Adipocyte (in vitro differentiated cells): Measurements from ENCODE around the gene MBOAT2.
"Not testable (repeated sequence)": the region's sequence is repeated elsewhere in the genome, so short reads cannot be mapped to it uniquely, and the experiment has no call there.

ENCODE experiments used
- DNase-seq: peaks from one replicate; pipeline ENCODE4 v3.0.0-alpha.2; 2015; ENCODE audit warnings: low read depth
- H3K27me3 ChIP-seq: replicated peaks from 2 replicates; pipeline ENCODE4 v1.7.0; 2013; ENCODE audit warnings: mild to moderate bottlenecking, low read length, moderate library complexity; ENCODE audit not compliant: control insufficient read depth, insufficient read depth
- H3K36me3 ChIP-seq: 2 replicates; pipeline ENCODE4 v1.7.0; 2013; ENCODE audit warnings: low read length, mild to moderate bottlenecking, moderate library complexity; ENCODE audit not compliant: control insufficient read depth, insufficient read depth, severe bottlenecking
- H3K4me1 ChIP-seq: 2 replicates; pipeline ENCODE4 v1.7.0; 2013; ENCODE audit warnings: mild to moderate bottlenecking, low read length, moderate library complexity; ENCODE audit not compliant: control insufficient read depth, insufficient read depth
- H3K4me3 ChIP-seq: 2 replicates; pipeline ENCODE4 v1.7.0; 2013; ENCODE audit warnings: mild to moderate bottlenecking, low read length, moderate library complexity
- H3K9ac ChIP-seq: 2 replicates; pipeline ENCODE4 v1.7.0; 2013; ENCODE audit warnings: mild to moderate bottlenecking, low read length, moderate library complexity
- H3K9me3 ChIP-seq: 2 replicates; pipeline ENCODE4 v1.7.0; 2013; ENCODE audit warnings: mild to moderate bottlenecking, low read length, moderate library complexity; ENCODE audit not compliant: control insufficient read depth

The MBOAT2 gene

DNA sequence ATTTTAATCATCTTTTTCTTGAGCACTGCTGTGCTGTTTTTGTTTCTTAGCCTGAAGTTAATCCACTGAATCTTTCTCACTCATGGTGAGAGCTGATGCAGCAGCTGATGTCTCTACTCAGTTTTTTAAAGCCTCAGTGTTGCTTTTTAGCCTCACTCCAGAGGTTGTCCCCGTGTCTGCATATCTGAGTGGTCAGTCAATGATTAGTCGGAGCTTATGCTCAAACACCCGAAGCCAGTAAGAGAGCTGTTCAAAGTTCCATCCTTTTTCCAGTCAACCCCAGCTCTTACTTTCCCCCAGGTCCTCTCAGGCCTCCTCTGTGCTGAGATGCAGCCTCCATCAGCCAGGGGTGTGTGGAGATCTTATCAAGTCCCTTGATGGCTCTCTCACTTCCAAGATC lies 81.1 kb downstream of the MBOAT2 start:
- no peaks in the 10 kb centered on the region for H3K36me3 ChIP-seq
- H3K9ac ChIP-seq, result no peak overlapping the region
- no peaks in the 10 kb centered on the region for H3K27me3 ChIP-seq
- H3K4me3 ChIP-seq, result no peak overlapping the region
- DNase-seq, result peak; percentile 0
- H3K4me1 ChIP-seq, result no peaks in the 10 kb centered on the region
- no peaks in the 10 kb centered on the region for H3K9me3 ChIP-seq

DNA sequence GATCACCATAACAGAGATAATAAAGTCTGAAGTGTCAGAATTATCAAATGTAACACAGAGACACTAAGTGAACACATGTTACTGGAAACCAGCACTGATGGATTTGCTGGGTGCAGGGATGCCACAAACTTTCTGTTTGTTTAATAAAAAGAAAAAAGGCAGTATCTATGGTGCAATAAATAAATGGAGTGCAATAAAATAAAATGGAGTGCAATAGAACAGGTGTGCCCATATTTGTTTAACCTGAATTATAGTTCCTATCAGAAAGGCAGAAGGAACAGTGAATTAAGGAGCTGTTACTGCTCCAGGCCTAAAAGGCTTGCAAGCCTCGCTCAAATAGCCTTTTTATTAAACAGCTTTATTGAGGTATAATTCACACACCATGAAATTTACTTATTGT lies 85.1 kb downstream of the MBOAT2 start:
- H3K9ac ChIP-seq, result no peak overlapping the region
- H3K9me3 ChIP-seq, result no peaks in the 10 kb centered on the region
- H3K27me3 ChIP-seq, result no peaks in the 10 kb centered on the region
- no peaks in the 10 kb centered on the region for H3K36me3 ChIP-seq
- H3K4me1 ChIP-seq, result no peaks in the 10 kb centered on the region
- DNase-seq, result no peak
- H3K4me3 ChIP-seq, result no peak overlapping the region

DNA sequence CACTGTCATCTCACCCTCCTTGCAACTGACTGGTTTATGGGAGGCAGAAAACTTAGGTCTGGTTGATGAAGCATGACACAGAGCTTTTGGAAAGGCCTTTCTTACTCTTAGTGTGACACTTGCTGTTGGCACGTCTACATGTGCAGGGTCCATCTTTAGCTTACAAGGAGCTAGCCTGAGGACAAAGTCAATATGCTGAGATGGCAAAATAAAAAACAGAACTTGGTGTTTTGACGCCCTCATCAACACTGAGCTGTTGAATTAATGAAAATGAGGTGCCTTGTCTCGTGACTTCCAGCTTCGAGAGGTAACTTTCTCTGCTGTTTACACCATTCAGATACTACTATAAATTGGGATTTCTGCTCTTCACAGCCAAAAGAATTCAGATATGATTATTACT lies 87.5 kb downstream of the MBOAT2 start:
- Histone ChIP-seq H3K4me3 (no peak overlapping the region), H3K9ac (no peak overlapping the region), H3K4me1 (no peaks in the 10 kb centered on the region), H3K36me3 (no peaks in the 10 kb centered on the region), H3K9me3 (no peaks in the 10 kb centered on the region), H3K27me3 (no peaks in the 10 kb centered on the region)
- no peak for DNase-seq

DNA sequence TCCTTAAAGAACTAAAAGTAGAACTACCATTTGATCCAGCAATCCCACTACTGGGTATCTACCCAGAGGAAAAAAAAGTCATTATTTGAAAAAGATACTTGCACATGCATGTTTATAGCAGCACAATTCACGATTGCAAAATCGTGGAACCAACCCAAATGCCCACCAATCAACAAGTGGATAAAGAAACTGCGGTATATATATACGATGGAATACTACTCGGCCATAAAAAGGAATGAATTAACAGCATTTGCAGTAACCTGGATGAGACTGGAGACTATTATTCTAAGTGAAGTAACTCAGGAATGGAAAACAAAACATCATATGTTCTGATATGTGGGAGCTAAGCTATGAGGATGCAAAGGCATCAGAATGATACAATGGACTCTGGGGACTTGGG lies 89.7 kb downstream of the MBOAT2 start:
- not testable (repeated sequence) for H3K36me3 ChIP-seq, H3K9ac ChIP-seq, DNase-seq, H3K4me1 ChIP-seq, H3K4me3 ChIP-seq, H3K9me3 ChIP-seq, H3K27me3 ChIP-seq

DNA sequence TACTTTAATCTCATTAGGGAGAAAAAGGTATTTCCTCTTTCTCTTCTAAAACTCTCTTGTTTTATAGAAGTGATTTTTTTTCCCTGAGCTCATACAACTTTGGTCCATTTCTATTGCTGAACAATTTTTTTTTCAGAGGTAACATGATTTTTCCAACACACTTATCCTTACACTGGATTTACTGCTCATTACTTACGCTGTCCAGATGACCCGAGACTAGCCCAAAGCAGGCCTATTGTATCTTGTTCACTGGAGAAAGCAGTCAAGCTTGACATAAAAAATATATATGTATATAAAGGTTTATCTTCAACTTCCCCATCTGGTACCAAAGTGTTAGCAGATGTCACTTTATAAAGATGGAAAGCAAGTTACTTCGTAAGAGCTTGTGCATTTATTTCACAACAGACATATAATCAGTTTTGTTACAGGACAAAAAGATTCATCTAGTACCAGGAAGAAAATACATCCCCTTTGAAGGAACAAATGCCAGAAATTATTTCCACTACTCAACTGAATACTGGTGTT lies 95.7 kb downstream of the MBOAT2 start:
- Histone ChIP-seq H3K4me3 (no peak overlapping the region), H3K9ac (no peak overlapping the region), H3K9me3 (peaks cover 9% of the 10 kb centered on the region), H3K4me1 (no peaks in the 10 kb centered on the region), H3K36me3 (peaks cover 5% of the 10 kb centered on the region), H3K27me3 (no peaks in the 10 kb centered on the region)
- DNase-seq, result no peak

DNA sequence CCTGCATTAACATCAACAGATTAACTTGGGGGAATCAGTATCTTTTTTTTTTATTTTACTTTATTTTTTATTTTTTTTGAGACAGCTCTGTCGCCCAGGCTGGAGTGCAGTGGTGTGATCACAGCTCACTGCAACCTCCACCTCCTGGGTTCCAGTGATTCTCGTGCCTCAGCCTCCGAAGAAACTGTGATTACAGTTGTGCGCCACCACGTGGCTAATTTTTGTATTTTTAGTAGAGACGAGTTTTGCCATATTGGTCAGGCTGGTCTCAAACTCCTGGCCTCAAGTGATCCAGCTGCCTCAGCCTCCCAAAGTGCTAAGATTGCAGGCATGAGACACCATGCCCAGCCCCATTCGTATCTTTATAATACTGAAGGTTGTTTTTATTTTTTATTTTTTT lies 99.6 kb downstream of the MBOAT2 start:
- not testable (repeated sequence) for H3K4me3 ChIP-seq, H3K9me3 ChIP-seq, H3K4me1 ChIP-seq, H3K9ac ChIP-seq, H3K36me3 ChIP-seq, H3K27me3 ChIP-seq, DNase-seq

DNA sequence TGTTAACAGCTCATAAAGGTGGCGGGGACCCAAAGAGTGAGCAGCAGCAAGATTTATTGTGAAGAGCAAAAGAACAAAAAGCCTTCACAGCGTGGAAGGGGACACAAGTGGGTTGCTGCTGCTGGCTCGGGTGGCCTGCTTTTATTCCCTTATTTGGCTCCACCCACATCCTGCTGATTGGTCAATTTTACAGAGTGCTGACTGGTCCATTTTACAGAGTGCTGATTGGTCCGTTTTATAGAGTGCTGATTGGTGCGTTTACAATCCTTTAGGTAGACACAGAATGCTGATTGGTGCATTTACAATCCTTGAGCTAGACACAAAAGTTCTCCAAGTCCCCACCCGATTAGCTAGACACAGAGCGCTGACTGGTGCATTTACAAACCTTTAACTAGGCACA lies 100.7 kb downstream of the MBOAT2 start:
- not testable (repeated sequence) for H3K9ac ChIP-seq, DNase-seq, H3K4me3 ChIP-seq, H3K36me3 ChIP-seq, H3K27me3 ChIP-seq, H3K4me1 ChIP-seq, H3K9me3 ChIP-seq

DNA sequence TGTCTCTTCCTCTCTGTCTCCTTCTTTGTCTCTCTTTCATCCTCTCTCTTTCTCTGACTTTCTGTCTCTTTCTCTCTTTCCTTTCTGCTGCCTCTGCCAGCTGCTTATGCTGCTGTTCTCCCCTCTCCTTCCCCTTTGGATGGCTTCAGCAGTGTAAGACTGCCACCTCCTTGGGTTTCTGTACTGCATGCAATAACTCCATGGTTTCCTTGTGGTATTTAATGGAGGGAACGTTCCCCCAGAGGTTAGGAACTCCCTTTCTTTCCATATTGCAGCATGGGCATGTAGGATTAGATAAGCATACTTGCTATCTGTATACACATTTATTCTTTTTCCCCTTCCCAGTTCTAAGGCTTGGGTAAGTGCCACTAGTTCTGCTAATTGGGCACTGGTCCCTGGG lies 106.3 kb downstream of the MBOAT2 start:
- not testable (repeated sequence) for H3K36me3 ChIP-seq, H3K27me3 ChIP-seq, DNase-seq, H3K4me1 ChIP-seq, H3K4me3 ChIP-seq, H3K9me3 ChIP-seq, H3K9ac ChIP-seq

DNA sequence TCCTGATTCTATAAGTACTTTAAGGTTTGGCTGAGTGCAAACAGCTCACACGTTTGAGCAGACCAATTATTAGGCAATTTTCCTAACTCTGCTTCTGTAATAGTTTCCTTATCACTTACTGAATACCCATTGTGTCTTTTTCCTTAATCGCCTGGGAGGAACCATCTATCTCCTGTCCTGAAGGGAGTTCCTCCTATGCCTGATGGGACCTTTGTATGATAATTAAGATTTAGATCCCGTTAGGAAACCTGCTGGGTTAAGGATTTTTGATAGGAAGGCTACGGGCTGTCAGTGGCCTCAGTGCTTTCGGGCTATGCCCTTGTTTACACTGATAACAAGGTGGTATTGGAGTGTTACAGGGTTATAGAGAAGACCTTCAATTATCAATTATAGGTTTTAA lies 106.8 kb downstream of the MBOAT2 start:
- H3K27me3 ChIP-seq, H3K9ac ChIP-seq, H3K4me3 ChIP-seq, DNase-seq, H3K36me3 ChIP-seq, H3K9me3 ChIP-seq, H3K4me1 ChIP-seq: not testable (repeated sequence)

DNA sequence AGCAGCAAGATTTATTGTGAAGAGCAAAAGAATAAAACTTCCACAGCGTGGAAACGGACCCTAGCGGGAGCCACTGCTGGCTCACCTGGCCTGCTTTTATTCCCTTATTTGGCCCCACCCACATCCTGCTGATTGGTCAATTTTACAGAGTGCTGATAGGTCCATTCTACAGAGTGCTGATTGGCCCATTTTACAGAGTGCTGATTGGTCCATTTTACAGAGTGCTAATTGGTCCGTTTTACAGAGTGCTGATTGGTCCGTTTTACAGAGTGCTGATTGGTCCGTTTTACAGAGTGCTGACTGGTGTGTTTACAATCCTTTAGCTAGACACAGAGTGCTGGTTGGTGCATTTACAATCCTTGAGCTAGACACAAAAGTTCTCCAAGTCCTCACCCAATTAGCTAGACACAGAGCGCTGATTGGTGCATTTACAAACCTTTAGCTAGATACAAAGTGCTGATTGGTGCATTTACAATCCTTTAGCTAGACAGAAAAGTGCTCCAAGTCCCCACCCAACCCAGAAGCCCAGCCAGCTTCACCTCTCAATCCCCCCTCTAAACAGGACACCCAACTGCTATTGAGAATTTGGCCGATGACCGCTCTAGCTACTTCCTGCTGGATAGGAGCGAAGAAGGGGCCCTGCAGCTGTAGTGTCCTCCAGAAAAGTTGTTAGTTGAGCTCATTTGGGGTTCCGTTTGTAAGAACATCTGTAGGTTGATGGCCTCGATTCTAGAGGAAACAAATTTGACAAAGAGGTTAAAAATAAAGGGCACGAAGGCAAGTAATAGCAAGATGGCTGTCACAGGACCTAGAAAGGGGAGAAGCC lies 108.2 kb downstream of the MBOAT2 start:
- H3K4me1 ChIP-seq, H3K9me3 ChIP-seq, H3K36me3 ChIP-seq, H3K4me3 ChIP-seq, DNase-seq, H3K9ac ChIP-seq, H3K27me3 ChIP-seq: not testable (repeated sequence)

DNA sequence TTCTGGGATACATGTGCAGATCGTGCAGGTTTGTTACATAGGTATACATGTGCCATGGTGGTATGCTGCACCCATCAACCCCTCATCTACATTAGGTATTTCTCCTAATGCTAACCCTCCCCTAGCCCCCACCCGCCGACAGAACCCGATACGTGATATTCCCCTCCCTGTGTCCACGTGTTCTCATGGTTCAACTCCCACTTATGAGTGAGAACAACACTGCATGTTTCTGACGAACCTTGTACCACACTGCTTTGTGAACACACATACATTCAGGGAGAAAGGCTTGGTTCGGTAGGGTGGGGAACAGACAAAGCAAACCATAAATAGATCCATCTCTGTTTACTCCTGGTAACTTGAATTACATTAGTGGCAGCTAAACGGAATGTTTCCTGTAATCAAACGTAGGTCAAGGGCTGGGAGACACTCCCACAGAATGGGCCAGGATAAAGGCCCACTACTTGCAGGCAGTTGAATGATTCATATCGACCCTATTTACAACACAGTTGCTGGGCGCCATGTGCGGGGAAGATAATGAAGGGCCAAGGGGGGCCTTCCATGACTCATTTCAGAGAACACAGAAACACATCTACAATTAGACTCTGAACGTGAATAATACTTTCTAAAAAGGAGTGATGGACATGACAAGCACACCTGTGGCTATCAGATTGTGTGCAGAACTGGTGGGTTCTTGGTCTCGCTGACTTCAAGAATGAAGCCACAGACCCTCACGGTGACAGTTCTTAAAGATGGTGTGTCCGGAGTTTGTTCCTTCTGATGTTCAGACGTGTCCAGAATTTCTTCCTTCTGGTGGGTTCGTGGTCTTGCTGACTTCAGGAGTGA lies 109.3 kb downstream of the MBOAT2 start:
- H3K27me3 ChIP-seq, result no peaks in the 10 kb centered on the region
- H3K9ac ChIP-seq, result no peak overlapping the region
- DNase-seq, result no peak
- no peak overlapping the region for H3K4me3 ChIP-seq
- no peaks in the 10 kb centered on the region for H3K4me1 ChIP-seq
- H3K9me3 ChIP-seq, result no peaks in the 10 kb centered on the region
- H3K36me3 ChIP-seq, result peaks cover 5% of the 10 kb centered on the region
